SK-N-DZ (cell line): ENCODE measurements around the gene STK32B.
A peak's percentile ranks its signal among the peaks of the same experiment; 100 is the strongest.
"Not testable (repeated sequence)": the region's sequence is repeated elsewhere in the genome, so short reads cannot be mapped to it uniquely, and the experiment has no call there.

Experiments
- DNase-seq: peaks from one replicate; pipeline ENCODE4 v3.0.0-alpha.2; 2015; ENCODE audit warnings: low spot score

Gene STK32B

DNA sequence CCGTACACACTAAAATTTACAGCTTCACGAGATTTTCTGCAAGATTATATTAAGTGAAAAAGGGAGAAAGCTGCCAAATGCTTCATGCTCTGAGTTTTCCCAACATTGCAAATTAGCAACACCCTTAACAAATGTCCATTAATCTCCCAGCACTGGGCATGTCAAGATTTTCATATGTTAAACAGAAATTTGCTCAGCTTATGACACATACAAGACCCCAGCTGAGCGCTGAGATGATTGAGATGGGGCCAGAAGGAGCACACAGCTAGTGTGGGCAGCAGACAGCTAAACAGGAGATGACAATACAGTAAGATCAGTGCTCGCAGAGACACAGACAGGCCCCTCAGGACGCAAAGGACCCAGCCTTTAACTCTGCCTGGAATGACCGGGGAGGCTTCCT lies 208.8 kb downstream of the STK32B start:
- DNase-seq = no peak

GRCh38 chr4:5261866-5262265 lies 210.6 kb downstream of the STK32B start:
- no peak for DNase-seq

DNA sequence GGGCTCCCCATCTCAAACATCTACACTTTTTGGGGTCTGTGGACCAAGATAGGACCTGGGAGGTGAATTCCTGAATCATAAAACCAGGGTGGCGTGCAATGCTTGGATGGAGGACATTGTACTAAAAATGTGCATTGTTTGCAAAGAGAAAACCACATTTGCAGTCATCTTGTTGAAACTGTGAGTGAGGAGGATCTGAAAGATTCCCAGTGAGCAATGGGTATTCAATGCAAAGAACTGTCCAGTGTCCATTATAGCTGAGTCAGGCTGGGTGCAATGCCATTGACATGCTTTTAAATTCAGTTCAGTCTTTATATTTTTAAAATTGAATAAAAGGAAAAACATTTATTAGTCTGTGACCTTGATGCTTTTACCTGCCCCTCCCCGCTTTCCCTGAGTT lies 215.7 kb downstream of the STK32B start:
- no peak for DNase-seq

GRCh38 chr4:5267408-5267807 lies 216.1 kb downstream of the STK32B start:
- DNase-seq = no peak

- no peak for DNase-seq
Observed at GRCh38 chr4:5276475-5277075, 225.3 kb downstream of the STK32B start.

DNA sequence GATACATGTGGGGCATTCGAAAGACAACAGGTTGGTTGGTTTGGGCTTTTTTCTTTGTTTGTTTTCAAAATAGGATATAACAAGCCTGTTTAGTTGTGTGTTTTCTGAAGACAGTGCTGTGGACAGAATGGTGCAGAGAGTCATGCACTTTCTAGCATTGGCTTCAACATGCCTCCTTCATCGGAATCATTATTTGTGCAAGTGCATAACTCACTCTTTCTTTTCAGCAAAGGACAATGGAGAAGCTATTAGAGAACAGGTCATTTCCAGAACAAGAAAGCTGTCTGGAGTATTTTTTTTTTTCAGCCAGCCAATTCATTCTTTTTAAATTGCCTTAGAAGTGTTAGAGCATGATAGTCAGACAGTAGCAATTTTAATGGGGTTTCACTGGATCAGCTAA lies 225.8 kb downstream of the STK32B start:
- no peak for DNase-seq

- DNase-seq = no peak
Observed at GRCh38 chr4:5278213-5278612, 226.9 kb downstream of the STK32B start.

DNA sequence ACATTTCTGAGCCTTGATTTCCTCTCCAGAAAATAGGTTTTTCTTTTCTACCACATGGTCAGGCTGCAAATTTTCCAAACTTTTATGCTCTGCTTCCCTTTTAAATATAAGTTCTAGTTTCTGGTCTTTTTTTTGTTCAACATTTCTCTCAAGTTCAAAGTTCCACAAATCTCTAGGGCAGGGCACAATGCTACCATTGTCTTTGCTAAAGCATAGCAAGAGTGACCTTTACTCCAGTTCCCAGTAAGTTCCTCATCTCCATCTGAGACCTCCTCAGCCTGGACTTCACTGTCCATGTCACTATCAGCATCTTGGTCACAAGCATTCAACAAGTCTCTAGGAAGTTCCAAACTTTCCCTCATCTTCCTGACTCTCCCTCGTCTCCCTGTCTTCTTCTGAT lies 228.8 kb downstream of the STK32B start:
- not testable (repeated sequence) for DNase-seq

GRCh38 chr4:5280828-5281227 lies 229.5 kb downstream of the STK32B start:
- DNase-seq = no peak

GRCh38 chr4:5283837-5284236 lies 232.6 kb downstream of the STK32B start:
- no peak for DNase-seq

DNA sequence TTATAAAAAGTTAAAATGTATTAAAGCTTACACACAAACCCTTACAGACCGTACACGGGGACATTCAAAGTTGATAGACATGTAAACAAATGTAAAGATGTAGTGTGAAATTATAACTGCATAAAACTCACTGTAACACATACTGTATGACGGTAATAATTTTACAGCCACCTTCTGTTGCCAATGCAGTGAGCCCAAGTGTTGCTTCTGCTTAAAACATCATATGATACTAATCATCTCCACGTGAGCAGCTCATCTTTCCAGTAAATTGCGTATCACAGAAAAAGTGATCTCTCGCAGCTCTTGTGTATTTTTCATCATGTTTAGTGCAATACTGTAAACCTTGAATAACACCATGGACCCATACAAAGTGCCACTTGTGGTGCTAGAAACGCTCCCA lies 233.2 kb downstream of the STK32B start:
- no peak for DNase-seq

- DNase-seq = no peak
Observed at GRCh38 chr4:5292101-5292500, 240.8 kb downstream of the STK32B start.

DNA sequence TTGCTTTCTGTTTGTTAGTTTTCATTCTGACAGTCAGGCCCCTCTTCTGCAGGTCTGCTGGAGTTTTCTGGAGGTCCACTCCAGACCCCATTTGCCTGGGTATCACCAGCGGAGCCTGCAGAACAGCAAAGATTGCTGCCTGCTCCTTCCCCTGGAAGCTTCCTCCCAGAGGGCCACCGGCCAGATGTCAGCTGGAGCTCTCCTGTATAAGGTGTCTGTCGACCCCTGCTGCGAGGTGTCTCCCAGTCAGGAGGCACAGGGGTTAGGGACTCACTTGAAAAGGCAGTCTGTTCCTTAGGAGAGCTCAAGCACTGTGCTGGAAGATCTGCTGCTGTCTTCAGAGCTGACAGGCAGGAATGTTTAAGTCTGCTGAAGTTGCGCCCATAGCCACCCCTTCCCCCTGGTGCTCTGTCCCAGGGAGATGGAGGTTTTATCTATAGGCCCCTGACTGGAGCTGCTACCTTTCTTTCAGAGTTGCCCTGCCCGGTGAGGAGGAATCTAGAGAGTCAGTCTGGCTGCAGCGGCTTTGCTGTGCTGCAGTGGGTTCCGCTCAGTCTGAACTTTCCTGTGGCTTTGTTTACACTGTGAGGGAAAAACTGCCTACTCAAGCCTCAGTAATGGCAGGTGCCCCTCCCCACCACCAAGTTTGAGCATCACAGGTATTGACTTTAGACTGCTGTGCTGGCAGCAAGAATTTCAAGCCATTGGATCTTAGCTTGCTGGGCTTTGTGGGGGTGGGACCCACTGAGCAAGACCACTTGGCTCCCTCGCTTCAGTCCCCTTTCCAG lies 246.9 kb downstream of the STK32B start:
- not testable (repeated sequence) for DNase-seq

DNA sequence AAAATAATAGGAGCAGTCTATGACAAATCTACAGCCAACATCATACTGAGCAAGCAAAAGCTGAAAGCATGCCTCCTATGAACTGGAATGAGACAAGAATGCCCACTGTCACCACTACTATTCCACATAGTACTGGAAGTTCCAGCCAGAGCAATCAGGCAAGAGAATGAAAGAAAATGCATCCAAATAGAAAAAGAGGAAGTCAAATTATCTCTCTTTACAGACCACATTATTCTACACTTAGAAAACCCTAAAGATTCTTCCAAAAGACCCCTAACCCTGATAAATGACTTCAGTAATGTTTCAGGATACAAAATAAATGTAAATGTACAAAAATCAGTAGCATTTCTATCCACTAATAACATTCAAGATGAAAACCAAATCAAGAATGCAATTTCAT lies 249.0 kb downstream of the STK32B start:
- DNase-seq = no peak

- DNase-seq = no peak
Observed at GRCh38 chr4:5307928-5308327, 256.6 kb downstream of the STK32B start.

- no peak for DNase-seq
Observed at GRCh38 chr4:5322321-5322720, 271.0 kb downstream of the STK32B start.

DNA sequence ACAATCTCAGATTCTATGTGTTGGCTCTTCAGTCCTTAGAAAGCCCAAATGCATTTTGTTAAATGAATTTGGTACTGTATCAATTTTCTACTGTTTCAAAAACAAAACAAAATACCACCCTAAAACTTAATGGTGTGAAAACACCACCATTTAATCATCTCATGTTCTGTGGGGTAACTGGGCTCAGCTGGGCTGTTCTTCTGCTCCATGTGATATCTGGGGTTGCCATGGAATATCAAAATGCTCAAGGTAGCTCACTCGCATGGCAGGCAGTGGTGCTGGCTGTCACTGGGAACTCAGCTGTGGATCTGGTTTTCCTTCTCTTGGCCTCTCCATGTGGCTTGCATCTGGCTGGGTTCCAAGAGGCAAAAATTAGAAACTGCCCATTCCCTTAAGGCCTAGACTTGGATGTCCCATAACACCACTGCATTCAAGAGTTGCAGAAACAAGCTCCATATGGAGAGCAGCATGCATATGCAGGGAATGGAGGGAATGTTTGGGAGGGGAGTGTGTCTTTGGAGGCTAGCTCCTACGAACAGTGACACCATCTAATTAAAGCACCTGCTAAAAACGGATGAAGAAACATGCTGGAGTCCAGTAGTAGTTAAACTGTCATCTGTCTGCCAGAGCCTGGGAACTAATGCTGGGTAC lies 279.2 kb downstream of the STK32B start:
- DNase-seq = no peak

DNA sequence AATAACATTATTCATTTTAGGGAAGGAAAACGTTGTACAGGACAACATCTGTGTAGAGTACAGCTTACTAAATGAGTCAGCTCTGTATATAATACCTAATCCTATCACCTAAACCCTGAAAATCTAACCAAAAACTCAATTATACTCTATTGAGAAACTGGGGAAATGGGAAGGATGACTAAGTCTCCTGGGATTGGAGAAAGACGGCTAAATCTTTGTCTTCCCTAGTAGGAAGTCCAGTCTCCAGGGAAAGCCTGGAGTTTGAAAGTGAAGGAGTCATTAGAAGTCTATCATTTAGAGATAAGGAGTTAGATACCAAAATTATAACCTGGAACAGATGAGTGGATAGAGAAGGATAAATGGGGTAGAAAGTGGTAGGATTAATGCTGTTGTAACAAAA lies 286.5 kb downstream of the STK32B start:
- DNase-seq = no peak

- DNase-seq = peak; percentile 16
Observed at GRCh38 chr4:5338531-5338930, 287.3 kb downstream of the STK32B start.

DNA sequence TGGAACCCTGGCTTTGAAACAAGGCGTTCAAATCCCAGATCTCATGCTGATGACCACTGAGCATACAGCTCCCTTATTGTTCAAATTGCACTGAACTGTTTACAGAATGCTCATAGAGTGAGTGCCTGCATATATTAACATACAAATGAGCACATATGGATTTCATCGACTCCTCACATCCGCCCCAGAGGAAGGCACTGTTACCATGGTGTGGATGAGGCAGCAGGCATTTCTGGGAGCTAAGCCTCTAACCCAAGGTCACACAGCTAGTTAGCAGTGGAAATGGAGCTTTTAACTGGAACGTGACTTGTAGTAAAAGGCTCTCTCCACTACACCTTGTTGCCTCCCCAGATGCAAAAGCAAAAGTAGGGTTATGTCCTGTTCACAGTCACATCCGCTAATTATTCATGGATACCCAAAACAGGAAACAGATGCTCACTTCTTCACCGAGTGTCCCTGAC lies 289.7 kb downstream of the STK32B start:
- no peak for DNase-seq

- no peak for DNase-seq
Observed at GRCh38 chr4:5341526-5341925, 290.2 kb downstream of the STK32B start.

DNA sequence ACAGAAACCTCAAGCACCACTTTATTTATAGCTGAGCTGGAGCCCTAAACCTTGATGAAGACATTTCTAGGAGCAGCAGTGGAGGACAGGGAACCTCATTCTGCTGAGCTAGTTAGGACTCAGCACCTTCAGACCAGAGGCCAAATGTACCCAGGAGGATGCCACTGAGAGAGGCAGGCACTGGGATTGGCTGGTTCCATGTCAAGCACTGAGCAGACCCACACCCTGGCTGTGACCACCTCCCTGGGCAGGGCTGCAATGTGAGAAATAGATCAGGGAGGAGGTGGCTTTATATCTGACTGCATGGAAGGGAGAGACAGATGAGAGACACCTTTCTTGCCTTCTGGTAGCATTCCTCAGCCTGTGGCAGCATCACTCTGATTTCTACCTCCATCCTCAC lies 304.6 kb downstream of the STK32B start:
- DNase-seq = no peak

GRCh38 chr4:5357870-5358269 lies 306.6 kb downstream of the STK32B start:
- DNase-seq = no peak
